Thymus (tissue), 11 donors: ENCODE measurements around the gene CDC42. TPM values are rescaled to one million over a fixed set of nuclear protein-coding genes. Genes with fewer than 3 reads are reported as not detected.
"Not testable (repeated sequence)": the region's sequence is repeated elsewhere in the genome, so short reads cannot be mapped to it uniquely, and the experiment has no call there.

Experiments used
- DNase-seq, 9 donors: peaks; one replicate each; pipeline ENCODE4 v3.0.0-alpha.2; 2013; ENCODE audit warnings: low spot score in 9 of 9, low read depth in 6 of 9, missing footprints in 1 of 9
- H3K27ac ChIP-seq, 2 donors: one replicate each; pipeline ENCODE4 v1.5.1; 2013; ENCODE audit warnings: control low read depth in 1 of 2, low read depth in 1 of 2, low read length in 1 of 2, mild to moderate bottlenecking in 1 of 2, moderate library complexity in 1 of 2
- H3K27me3 ChIP-seq, 2 donors: one replicate each; pipeline ENCODE4 v1.5.1; 2013; ENCODE audit warnings: low read length in 1 of 2; ENCODE audit not compliant: control insufficient read depth in 2 of 2, insufficient read depth in 1 of 2
- H3K36me3 ChIP-seq, 2 donors: one replicate each; pipeline ENCODE4 v1.5.1; 2013; ENCODE audit warnings: low read length in 1 of 2, mild to moderate bottlenecking in 1 of 2, moderate library complexity in 1 of 2; ENCODE audit not compliant: control insufficient read depth in 2 of 2, insufficient read depth in 2 of 2
- H3K4me1 ChIP-seq, 2 donors: one replicate each; pipeline ENCODE4 v1.5.1; 2013; ENCODE audit warnings: low read length in 2 of 2; ENCODE audit not compliant: control insufficient read depth in 2 of 2, insufficient read depth in 2 of 2
- H3K4me3 ChIP-seq, 2 donors: one replicate each; pipeline ENCODE4 v1.5.1; 2013; ENCODE audit warnings: low read length in 2 of 2, control low read depth in 1 of 2, mild to moderate bottlenecking in 1 of 2
- H3K9me3 ChIP-seq, 2 donors: one replicate each; pipeline ENCODE4 v1.5.1; 2013; ENCODE audit warnings: low read length in 1 of 2, mild to moderate bottlenecking in 1 of 2; ENCODE audit not compliant: control insufficient read depth in 2 of 2, insufficient read depth in 1 of 2
- WGBS: extraction: QIAGEN DNeasy Blood & Tissue Kit; methylation state at CpG from one replicate; pipeline ENCODE4 v1.1.7; 2013; 5-methylcytosine and 5-hydroxymethylcytosine counted together
- polyA plus RNA-seq: library from polyadenylated mRNA; stranded (reverse); fragments of 200-250 nt; gene quantifications from one replicate; pipeline ENCODE4 v1.2.3, GENCODE V29; 2013
- total RNA-seq: library from RNA; stranded (reverse); fragments of 120-200 nt; gene quantifications from one replicate; pipeline ENCODE4 v1.2.4, GENCODE V29; 2013
- donor health status: healthy.

Gene CDC42
- total and polyA plus RNA-seq, 2 donors, result 227 to 333 TPM

DNA sequence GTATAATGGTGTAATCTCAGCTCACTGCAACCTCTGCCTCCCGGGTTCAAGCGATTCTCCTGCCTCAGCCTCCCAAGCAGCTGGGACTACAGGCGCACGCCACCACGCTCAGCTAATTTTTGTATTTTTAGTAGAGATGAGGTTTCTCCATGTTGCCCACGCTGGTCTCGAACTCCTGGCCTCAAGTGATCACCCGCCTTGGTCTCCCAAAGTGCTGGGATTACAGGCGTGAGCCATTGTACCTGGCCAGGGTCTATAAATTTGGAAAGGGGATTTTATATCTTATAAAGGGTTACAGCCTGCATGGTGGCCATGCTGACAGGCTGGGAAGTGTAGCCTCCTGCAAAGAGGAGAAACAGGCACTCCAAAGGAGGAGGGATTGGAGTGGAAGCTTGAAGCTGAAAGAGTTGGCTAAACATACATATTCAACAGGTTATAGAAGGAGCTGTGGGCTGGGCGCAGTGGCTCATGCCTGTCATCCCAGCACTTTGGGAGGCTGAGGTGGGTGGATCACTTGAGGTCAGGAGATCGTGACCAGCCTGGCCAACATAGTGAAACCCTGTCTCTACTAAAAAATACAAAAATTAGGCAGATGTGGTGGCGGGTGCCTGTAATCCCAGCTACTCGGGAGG is 37.8 kb upstream of the CDC42 start:
- DNase-seq, H3K36me3 ChIP-seq, H3K27me3 ChIP-seq, H3K9me3 ChIP-seq, H3K4me3 ChIP-seq, H3K4me1 ChIP-seq, H3K27ac ChIP-seq: not testable (repeated sequence)
- WGBS, result 92% methylated on average over 13 of the region's 13 CpGs

DNA sequence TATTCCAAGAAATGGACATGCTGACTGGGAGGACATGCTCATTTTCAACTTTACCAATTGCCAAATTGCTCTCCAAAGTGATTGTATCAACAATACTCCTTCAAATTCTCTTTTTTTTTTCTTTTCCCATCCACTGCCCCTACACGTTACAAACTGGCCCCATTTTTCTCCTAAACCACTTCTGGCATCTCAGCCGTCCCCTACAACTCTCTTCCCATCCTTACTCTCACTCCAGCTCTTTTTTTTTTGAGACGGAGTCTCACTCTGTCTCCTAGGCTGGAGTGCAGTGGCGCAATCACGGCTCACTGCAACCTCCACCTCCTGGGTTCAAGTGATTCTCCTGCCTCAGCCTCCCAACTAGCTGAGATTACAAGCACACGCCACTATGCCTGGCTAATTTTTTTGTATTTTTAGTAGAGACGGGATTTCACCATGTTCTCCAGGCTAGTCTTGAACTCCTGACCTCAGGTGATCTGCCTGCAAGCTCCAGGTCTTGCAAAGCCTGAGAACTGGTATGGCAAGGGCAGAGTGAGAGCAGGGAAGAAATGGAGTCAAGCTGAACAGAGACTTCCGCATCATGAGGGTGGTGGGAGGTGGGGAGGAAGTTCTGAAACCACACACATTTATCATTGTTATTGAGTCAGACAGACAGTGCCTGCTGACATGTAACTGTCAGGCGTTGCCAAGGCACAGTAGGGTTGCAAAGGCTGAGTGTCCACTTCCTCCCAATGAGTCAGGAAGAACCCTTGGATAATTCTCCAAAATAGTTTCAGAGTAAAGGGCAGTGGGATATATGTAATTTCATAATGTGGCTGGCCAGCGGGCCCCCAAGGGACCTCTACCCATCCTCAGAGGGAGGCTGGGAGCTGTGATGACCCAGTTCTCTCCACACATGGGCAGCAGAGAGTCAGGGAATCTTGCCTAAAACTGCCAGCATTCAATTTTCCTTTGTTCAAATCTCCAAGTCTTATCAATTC is 33.6 kb upstream of the CDC42 start:
- peak overlapping the region; percentile 61 to 71 for H3K27ac ChIP-seq
- 52% methylated on average over 10 of the region's 10 CpGs for WGBS
- H3K4me3 ChIP-seq, result no peak overlapping the region
- peak in 6 of 9 donors; percentile 48 to 85 (median 66) for DNase-seq
- H3K27me3 ChIP-seq, result no peaks in the 10 kb centered on the region
- H3K36me3 ChIP-seq, result no peaks in the 10 kb centered on the region
- H3K4me1 ChIP-seq, result peaks cover under 1 to 16% of the 10 kb centered on the region in 2 donors
- H3K9me3 ChIP-seq, result no peaks in the 10 kb centered on the region

DNA sequence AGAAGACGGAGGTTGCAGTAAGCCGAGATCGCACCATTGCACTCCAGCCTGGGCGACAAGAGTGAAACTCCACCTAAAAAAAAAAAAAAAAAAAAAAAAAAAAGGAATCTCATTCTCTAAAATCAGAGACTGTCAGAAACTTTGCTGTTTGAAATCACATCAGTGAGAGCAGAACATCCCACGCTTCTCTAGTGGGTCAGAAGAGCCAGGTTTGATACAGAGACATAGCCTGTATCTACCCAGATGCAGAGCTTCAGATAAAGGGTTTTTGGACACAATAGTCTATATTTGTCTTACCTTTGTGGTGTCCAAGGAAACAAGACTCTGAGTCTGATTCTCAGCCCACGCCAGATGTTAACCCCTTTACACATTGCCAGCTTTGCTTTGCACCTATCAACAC is 31.4 kb upstream of the CDC42 start:
- Histone ChIP-seq H3K4me3 (no peak overlapping the region), H3K27ac (no peak overlapping the region), H3K4me1 (peaks cover 4 to 30% of the 10 kb centered on the region in 2 donors), H3K9me3 (no peaks in the 10 kb centered on the region), H3K27me3 (no peaks in the 10 kb centered on the region), H3K36me3 (no peaks in the 10 kb centered on the region)
- DNase-seq, result no peak
- 95% methylated on average over 6 of the region's 6 CpGs for WGBS

DNA sequence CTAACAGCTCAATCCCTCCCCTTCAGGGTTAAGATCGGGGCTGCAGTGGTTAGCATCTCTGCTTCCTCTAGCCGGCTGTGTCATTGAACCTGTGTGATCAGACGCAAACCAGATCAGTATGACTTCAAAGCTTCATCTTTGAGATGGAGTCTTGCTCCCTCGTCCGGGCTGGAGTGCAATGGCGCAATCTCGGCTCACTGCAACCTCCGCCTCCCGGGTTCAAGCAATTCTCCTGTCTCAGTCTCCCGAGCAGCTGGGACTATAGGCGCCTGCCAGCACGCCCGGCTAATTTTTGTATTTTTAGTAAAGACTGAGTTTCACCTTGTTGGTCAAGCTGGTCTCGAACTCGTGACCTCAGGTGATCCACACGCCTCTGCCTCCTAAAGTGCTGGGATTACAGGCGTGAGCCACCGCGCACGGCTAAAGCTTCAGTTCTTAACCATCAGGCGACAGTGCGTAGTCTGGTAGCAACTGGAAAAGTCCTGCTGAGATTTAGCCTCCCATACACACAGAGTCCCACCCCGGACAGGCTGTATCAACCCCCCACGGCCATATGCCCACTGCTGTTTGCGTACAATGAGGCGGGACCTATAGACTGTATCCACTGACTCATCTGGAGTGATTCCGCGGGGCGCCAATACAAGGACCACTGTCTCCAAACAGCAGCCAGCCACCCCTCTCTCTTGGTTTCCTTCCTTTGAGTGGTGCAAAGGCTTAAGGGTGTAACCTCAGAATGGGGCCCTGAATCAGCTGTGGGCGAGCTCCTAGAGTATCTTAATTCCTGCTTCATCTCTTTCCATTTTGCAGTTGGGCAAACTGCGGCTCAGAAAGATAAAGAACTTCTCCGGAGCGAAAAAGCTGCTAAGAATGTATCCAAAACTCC is 27.8 kb upstream of the CDC42 start:
- peak overlapping the region; percentile 96 to 98 for H3K27ac ChIP-seq
- peak overlapping the region; percentile 63 to 98 for H3K4me3 ChIP-seq
- peak in 7 of 9 donors; percentile 68 to 95 (median 71) for DNase-seq
- WGBS, result 1% methylated on average over 33 of the region's 33 CpGs
- H3K27me3 ChIP-seq, result no peaks in the 10 kb centered on the region
- peaks cover 4 to 29% of the 10 kb centered on the region in 2 donors for H3K4me1 ChIP-seq
- no peaks in the 10 kb centered on the region for H3K36me3 ChIP-seq
- H3K9me3 ChIP-seq, result no peaks in the 10 kb centered on the region

DNA sequence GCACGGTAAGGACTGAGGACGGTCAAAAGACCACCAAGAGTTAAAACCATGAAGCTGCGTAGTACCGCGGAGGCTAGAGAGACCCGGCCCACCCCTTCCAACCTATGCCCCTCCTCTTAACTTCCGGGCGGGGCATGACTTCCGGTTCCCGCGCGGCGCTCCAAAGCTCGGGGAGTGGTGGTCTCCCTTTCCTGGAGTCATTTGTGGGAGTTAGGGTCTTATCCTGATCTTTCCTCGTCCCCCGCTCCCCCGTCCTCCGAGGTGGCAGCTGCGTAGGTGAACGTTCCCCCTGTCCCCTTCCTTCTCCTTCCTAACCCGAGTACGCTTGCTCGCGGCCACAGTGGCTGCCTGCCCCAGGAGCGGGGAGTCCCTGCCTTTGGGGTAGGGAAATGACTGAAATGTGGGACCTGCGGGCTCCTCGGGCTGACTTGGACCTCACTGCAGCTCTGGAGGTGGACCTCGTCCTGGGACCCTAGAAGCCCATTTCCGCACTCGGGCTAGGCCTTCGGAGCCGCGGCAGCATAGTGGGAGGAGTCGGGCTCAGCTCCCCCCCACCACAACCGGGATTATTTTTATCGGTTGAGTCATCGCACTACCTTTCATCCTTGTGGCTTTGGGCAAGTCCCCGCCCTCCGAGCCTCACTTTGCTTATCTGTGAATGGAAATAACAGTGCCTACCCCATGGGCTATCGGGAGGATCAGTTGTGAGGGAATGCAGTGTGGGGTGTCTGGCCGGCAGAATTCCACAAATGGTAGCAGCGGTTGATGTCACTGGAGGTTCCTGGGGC is 26.9 kb upstream of the CDC42 start:
- under 1% methylated on average over 42 of the region's 42 CpGs for WGBS
- Histone ChIP-seq H3K36me3 (no peaks in the 10 kb centered on the region), H3K4me3 (peak overlapping the region; percentile 63 to 98), H3K4me1 (peaks cover 4 to 29% of the 10 kb centered on the region in 2 donors), H3K27ac (peak overlapping the region; percentile 96 to 98), H3K27me3 (no peaks in the 10 kb centered on the region), H3K9me3 (no peaks in the 10 kb centered on the region)
- peak in 8 of 9 donors; percentile 72 to 92 (median 80) for DNase-seq

DNA sequence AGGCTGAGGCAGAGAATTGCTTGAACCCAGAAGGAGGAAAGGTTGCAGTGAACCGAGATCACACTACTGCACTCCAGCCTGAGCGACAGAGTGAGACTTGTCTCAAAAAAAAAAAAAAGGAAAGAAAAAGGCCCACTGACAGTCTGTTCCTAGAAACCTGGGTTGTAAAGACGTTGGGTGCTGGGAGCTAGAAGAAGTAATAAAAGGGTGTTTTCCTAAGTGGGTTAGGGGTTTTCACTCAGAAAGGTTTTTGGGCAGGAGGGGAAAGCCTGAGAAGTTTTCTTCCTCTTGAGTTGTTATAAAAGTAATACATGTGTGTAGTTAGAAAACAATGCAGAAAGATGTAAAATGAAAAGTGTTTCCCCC is 25.6 kb upstream of the CDC42 start:
- H3K4me1 ChIP-seq, result peaks cover 4 to 38% of the 10 kb centered on the region in 2 donors
- no peak overlapping the region for H3K4me3 ChIP-seq
- WGBS, result 88% methylated on average over 3 of the region's 3 CpGs
- no peak for DNase-seq
- H3K27ac ChIP-seq, result no peak overlapping the region
- H3K9me3 ChIP-seq, result no peaks in the 10 kb centered on the region
- H3K36me3 ChIP-seq, result peaks cover 3% of the 10 kb centered on the region in 2 donors
- H3K27me3 ChIP-seq, result no peaks in the 10 kb centered on the region

DNA sequence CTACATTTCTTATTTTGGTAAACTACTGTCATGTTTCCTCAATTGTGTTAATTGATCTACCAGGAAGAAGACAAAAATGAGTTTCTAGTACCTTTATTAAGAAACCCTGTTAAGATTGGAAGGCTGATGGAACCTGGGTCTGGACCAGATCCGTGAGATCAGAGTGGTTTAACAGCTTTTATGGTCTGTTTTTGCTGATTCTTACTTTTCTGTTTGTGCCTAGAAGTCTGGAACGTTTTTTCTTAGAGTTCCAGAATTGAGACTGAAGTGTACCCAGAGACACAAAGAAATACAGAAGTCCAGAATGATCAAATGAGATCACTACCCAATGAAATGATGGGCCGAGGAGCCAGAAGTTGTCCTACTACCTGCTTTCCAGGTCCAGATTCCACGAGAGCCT is 22.5 kb upstream of the CDC42 start:
- H3K36me3 ChIP-seq, result peaks cover 3% of the 10 kb centered on the region in 2 donors
- H3K27me3 ChIP-seq, result no peaks in the 10 kb centered on the region
- no peak for DNase-seq
- 95% methylated on average over 4 of the region's 4 CpGs for WGBS
- no peak overlapping the region for H3K27ac ChIP-seq
- H3K4me1 ChIP-seq, result peaks cover 0 to 22% of the 10 kb centered on the region in 2 donors
- H3K9me3 ChIP-seq, result no peaks in the 10 kb centered on the region
- no peak overlapping the region for H3K4me3 ChIP-seq

DNA sequence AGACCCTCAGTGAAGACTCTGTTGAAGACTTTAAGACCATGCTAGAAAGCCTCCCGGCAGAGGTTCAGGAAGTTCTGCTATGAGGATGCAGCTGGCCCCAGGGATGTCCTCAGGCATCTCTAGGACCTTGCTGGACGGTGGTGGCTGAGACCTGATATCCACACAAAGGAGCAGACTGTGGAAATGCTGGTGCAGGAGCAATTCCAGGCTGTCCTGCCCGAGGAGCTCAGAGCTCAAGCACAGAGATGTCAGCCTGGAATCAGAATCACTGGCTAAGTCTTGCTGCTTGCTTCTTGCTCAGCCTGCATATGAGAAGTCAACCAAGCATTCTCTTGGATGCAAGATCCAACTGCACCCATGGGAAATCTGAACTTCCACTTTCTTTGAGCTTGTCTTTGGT is 22.0 kb upstream of the CDC42 start:
- H3K4me1 ChIP-seq, result peaks cover 0 to 22% of the 10 kb centered on the region in 2 donors
- H3K36me3 ChIP-seq, result peaks cover 3% of the 10 kb centered on the region in 2 donors
- H3K27me3 ChIP-seq, result no peaks in the 10 kb centered on the region
- no peak for DNase-seq
- WGBS, result 90% methylated on average over 3 of the region's 3 CpGs
- peak overlapping the region in 1 of 2 donors; percentile 9 for H3K27ac ChIP-seq
- no peaks in the 10 kb centered on the region for H3K9me3 ChIP-seq
- H3K4me3 ChIP-seq, result no peak overlapping the region
